A673 (cell line): ENCODE results near the gene ALPI.
"Not testable (repeated sequence)": the region's sequence is repeated elsewhere in the genome, so short reads cannot be mapped to it uniquely, and the experiment has no call there.

Experiments
- EZH2 ChIP-seq: fragments of 200-600 bp; sonication (generic); IDR thresholded peaks from 2 replicates; pipeline ENCODE4 v1.6.1; 2017; ENCODE audit warnings: borderline replicate concordance, low read depth, mild to moderate bottlenecking, mixed read lengths, antibody characterized with exemption, low read length; ENCODE audit not compliant: poor library complexity, severe bottlenecking
- TF ChIP-seq, protein P1 (sequence below): fragments of 300-800, 200-600 bp; sonication (generic); conservative IDR thresholded peaks from 2 replicates; pipeline ENCODE4 v1.5.1; 2017; ENCODE audit warnings: low read depth, mild to moderate bottlenecking, antibody characterized with exemption, low read length, moderate library complexity, mixed read lengths

DNA sequence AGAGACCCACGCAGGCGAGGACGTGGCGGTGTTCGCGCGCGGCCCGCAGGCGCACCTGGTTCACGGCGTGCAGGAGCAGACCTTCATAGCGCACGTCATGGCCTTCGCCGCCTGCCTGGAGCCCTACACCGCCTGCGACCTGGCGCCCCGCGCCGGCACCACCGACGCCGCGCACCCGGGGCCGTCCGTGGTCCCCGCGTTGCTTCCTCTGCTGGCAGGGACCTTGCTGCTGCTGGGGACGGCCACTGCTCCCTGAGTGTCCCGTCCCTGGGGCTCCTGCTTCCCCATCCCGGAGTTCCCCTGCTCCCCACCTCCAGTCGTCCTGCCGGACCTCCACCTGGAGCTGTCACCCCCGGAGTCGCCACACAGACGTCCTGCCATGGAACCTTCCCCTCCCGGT is 46.3 kb upstream of the ALPI start:
- TF ChIP-seq EZH2 = not testable (repeated sequence)
- TF ChIP-seq, protein P1, sequence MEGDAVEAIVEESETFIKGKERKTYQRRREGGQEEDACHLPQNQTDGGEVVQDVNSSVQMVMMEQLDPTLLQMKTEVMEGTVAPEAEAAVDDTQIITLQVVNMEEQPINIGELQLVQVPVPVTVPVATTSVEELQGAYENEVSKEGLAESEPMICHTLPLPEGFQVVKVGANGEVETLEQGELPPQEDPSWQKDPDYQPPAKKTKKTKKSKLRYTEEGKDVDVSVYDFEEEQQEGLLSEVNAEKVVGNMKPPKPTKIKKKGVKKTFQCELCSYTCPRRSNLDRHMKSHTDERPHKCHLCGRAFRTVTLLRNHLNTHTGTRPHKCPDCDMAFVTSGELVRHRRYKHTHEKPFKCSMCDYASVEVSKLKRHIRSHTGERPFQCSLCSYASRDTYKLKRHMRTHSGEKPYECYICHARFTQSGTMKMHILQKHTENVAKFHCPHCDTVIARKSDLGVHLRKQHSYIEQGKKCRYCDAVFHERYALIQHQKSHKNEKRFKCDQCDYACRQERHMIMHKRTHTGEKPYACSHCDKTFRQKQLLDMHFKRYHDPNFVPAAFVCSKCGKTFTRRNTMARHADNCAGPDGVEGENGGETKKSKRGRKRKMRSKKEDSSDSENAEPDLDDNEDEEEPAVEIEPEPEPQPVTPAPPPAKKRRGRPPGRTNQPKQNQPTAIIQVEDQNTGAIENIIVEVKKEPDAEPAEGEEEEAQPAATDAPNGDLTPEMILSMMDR = not testable (repeated sequence)
